Astrocyte (in vitro differentiated cells and primary cell): ENCODE measurements around the gene DCAF7. TPM values are rescaled to one million over a fixed set of nuclear protein-coding genes. Genes with fewer than 3 reads are reported as not detected.
A peak's percentile ranks its signal among the peaks of the same experiment; 100 is the strongest.

Experiments
- DNase-seq: peaks from one replicate; pipeline ENCODE4 v3.0.0-alpha.2; 2010; ENCODE audit warnings: low read depth
- FAIRE-seq: peaks from 2 replicates; lab custom pipeline; 2011; peaks lifted over from hg19 to GRCh38; lab: Jason Lieb, UNC
- H2AFZ ChIP-seq: 2 replicates; pipeline ENCODE4 v1.6.0; 2012; ENCODE audit warnings: low read depth, low read length, inconsistent platforms
- H3K27ac ChIP-seq: 2 replicates; pipeline ENCODE4 v1.5.1; 2011; ENCODE audit warnings: low read depth, low read length, inconsistent platforms
- H3K27me3 ChIP-seq: 2 replicates; pipeline ENCODE4 v1.6.0; 2011; ENCODE audit warnings: low read length, inconsistent platforms; ENCODE audit not compliant: insufficient read depth
- H3K36me3 ChIP-seq: 2 replicates; pipeline ENCODE4 v1.5.1; 2011; ENCODE audit warnings: low read length, inconsistent platforms; ENCODE audit not compliant: insufficient read depth
- H3K4me1 ChIP-seq: 2 replicates; pipeline ENCODE4 v1.5.1; 2011; ENCODE audit warnings: low read length, inconsistent platforms; ENCODE audit not compliant: insufficient read depth
- H3K4me2 ChIP-seq: 2 replicates; pipeline ENCODE4 v1.6.0; 2012; ENCODE audit warnings: low read length, inconsistent platforms
- H3K4me3 ChIP-seq: 2 replicates; pipeline ENCODE4 v1.5.1; 2011; ENCODE audit warnings: low read depth, mild to moderate bottlenecking, low read length, inconsistent platforms; ENCODE audit not compliant: insufficient read depth
- H3K79me2 ChIP-seq: 2 replicates; pipeline ENCODE4 v1.6.0; 2012; ENCODE audit warnings: mild to moderate bottlenecking, low read length, inconsistent platforms; ENCODE audit not compliant: insufficient read depth
- H3K9ac ChIP-seq: 2 replicates; pipeline ENCODE4 v1.6.0; 2012; ENCODE audit warnings: mild to moderate bottlenecking, low read length, inconsistent platforms
- H3K9me3 ChIP-seq: 2 replicates; pipeline ENCODE4 v1.5.1; 2012; ENCODE audit warnings: low read depth, mild to moderate bottlenecking, low read length, inconsistent platforms; ENCODE audit not compliant: insufficient read depth
- H4K20me1 ChIP-seq: 2 replicates; pipeline ENCODE4 v1.6.0; 2012; ENCODE audit warnings: low read length, inconsistent platforms; ENCODE audit not compliant: insufficient read depth
- H3K27ac Mint-ChIP-seq: one replicate; pipeline ENCODE4 v1.8.0; 2021; ENCODE audit warnings: mild to moderate bottlenecking, mixed read lengths; ENCODE audit not compliant: unreplicated experiment
- H3K27me3 Mint-ChIP-seq: one replicate; pipeline ENCODE4 v1.8.0; 2021; ENCODE audit warnings: low read depth, mixed read lengths; ENCODE audit not compliant: unreplicated experiment
- H3K36me3 Mint-ChIP-seq: one replicate; pipeline ENCODE4 v1.8.0; 2021; ENCODE audit warnings: low read depth, mixed read lengths; ENCODE audit not compliant: unreplicated experiment
- H3K4me1 Mint-ChIP-seq: one replicate; pipeline ENCODE4 v1.8.0; 2021; ENCODE audit warnings: low read depth, mixed read lengths; ENCODE audit not compliant: unreplicated experiment
- H3K4me3 Mint-ChIP-seq: one replicate; pipeline ENCODE4 v1.8.0; 2021; ENCODE audit warnings: mild to moderate bottlenecking, moderate library complexity, mixed read lengths; ENCODE audit not compliant: unreplicated experiment
- H3K9me3 Mint-ChIP-seq: one replicate; pipeline ENCODE4 v1.8.0; 2021; ENCODE audit warnings: mild to moderate bottlenecking, mixed read lengths; ENCODE audit not compliant: unreplicated experiment
- CTCF ChIP-seq: IDR thresholded peaks from 2 replicates; pipeline ENCODE4 v1.5.1; 2011; ENCODE audit warnings: low read depth, mild to moderate bottlenecking, inconsistent platforms, low read length, moderate library complexity; ENCODE audit not compliant: insufficient read depth
- EZH2 ChIP-seq: IDR thresholded peaks from 2 replicates; pipeline ENCODE4 v1.6.1; 2012; ENCODE audit warnings: mild to moderate bottlenecking, low read length, inconsistent platforms; ENCODE audit not compliant: insufficient read depth
- total RNA-seq: library from RNA; stranded (reverse); gene quantifications from 2 replicates; pipeline ENCODE4 v1.2.1, GENCODE V29; 2021

The DCAF7 gene
- total RNA-seq, 1 donor from 2014 or later = 84.2 TPM

DNA sequence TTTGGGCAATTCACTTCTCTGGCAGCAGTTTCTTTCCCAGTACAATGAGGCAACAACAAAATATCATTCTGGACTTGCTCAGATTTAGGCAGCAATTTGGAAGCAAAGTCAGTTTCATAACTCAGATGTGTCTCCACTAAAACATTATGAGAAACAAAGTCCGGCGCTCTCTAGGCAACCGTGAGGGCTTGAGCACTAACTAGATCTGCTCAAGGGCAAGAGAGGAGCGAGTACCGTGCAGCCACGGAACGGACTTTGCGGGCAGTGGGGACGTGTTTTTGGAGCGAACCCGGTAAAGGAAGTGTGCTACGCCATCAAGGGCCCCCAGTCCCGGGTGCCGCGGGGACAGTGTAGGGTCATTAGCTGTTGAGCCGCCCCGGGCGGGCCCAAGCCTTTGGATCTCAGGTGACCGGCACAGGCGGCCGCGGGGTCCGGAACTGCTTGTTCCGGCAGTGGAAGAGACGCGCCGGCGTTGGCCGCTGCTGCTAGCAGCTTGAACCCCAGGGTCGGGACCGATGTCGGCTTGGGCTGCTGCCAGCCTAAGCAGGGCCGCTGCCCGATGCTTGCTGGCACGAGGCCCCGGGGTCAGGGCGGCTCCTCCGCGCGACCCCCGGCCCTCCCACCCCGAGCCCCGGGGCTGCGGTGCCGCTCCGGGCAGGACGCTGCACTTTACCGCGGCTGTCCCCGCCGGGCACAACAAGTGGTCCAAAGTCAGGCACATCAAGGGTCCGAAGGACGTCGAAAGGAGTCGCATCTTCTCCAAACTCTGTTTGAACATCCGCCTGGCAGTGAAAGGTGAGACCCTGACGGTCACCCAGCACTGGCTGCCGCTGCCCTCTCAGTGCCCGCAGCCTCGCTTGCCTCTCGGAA is 50.5 kb downstream of the DCAF7 start, which contains the start of gene TACO1:
TACO1 (plus strand) TSS at position 327 of the 870 bp plus-strand sequence; CDS start at position 516, 189 bp downstream.
- Histone ChIP-seq H3K4me3 (peak within 1 kb of the TSS; percentile 82), H3K79me2 (peaks cover 15% of the 10 kb centered on the region)
- TF ChIP-seq EZH2 (no peak), CTCF (no peak)

DNA sequence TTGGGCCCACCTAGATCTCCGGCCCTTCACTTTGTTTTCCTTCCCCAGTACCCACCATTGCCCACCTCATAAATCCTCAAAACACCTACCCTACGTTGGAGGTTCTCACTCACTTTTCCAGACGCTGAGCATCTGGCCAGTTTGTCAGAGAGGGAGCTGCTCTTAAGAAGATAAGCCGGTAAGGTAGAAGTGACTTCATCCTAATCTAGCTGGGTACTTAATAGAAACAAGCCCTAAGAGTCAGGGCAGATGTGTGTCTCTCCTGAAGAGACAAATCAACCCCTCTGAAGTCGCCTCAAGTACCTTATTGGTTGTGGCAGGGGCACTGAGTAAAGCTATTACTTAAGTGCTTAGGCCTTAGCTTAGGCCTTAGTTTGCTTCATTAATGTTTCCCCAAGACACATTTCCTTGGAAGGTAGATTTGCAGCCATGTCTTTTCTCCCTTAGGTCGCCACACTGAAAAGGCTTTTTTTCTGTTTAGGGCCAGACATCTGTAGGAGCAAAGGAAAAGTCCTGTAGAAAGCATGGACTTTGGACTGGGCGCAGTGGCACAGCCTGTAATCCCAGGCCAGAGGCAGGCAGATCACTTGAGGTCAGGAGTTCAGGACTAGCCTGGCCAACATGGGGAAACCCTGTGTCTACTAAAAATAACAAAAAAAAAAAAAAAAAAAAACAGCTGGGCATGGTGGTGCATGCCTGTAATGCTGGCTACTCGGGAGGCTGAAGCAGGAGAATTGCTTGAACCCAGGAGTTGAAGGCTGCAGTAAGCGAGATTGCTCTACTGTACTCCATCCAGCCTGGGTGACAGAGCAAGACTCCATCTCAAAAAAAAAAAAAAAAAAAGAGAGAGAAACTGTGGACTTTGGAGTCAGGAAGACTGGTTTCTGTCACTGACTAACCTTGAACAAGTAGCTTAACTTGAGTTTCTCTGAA is 51.4 kb downstream of the DCAF7 start:
- Histone ChIP-seq H3K4me2 (peak overlapping the region; percentile 95), H3K27ac (peak overlapping the region; percentile 72), H2AFZ (peak overlapping the region; percentile 84), H3K9me3 (no peaks in the 10 kb centered on the region), H4K20me1 (no peaks in the 10 kb centered on the region), H3K79me2 (peaks cover 15% of the 10 kb centered on the region), H3K36me3 (peaks cover 14% of the 10 kb centered on the region), H3K4me3 (peak overlapping the region; percentile 82), H3K9ac (peak overlapping the region; percentile 90), H3K4me1 (peaks cover 14% of the 10 kb centered on the region), H3K27me3 (no peaks in the 10 kb centered on the region)
- H3K4me3 Mint-ChIP-seq = peak overlapping the region; percentile 89
- H3K4me1 Mint-ChIP-seq = peaks cover 7% of the 10 kb centered on the region
- peaks cover 9% of the 10 kb centered on the region for H3K36me3 Mint-ChIP-seq
- H3K27ac Mint-ChIP-seq = peak overlapping the region; percentile 15
- FAIRE-seq = no peak
- no peak for TF ChIP-seq CTCF
- TF ChIP-seq EZH2 = no peak
- H3K9me3 Mint-ChIP-seq = no peaks in the 10 kb centered on the region
- peak; percentile 16 for DNase-seq
- H3K27me3 Mint-ChIP-seq = no peaks in the 10 kb centered on the region

More for the DNA sequence above, 50.5 kb downstream of the DCAF7 start, which contains the start of gene TACO1:
- H3K36me3 ChIP-seq = peaks cover 10% of the 10 kb centered on the region
- Mint-ChIP-seq H3K9me3 (no peaks in the 10 kb centered on the region), H3K27ac (peak within 1 kb of the TSS; percentile 78), H3K4me3 (peak within 1 kb of the TSS; percentile 89), H3K27me3 (no peaks in the 10 kb centered on the region), H3K4me1 (peaks cover 7% of the 10 kb centered on the region), H3K36me3 (peaks cover 5% of the 10 kb centered on the region)
- no peaks in the 10 kb centered on the region for H4K20me1 ChIP-seq
- no peaks in the 10 kb centered on the region for H3K9me3 ChIP-seq
- H3K9ac ChIP-seq = peak within 1 kb of the TSS; percentile 90
- peak within 1 kb of the TSS; percentile 72 for H3K27ac ChIP-seq
- H3K27me3 ChIP-seq = no peaks in the 10 kb centered on the region
- no peak for FAIRE-seq
- H3K4me1 ChIP-seq = peaks cover 14% of the 10 kb centered on the region
- peak within 1 kb of the TSS; percentile 95 for H3K4me2 ChIP-seq
- peak; percentile 77 for DNase-seq
- peak within 1 kb of the TSS; percentile 84 for H2AFZ ChIP-seq
